ENCODE measurements around the gene MCTP2. TPM values are rescaled to one million over a fixed set of nuclear protein-coding genes. Genes with fewer than 3 reads are reported as not detected.

MCTP2 gene
- total and polyA plus RNA-seq, 2 experiments from 2014 or later, result 8.1 to 23.3 TPM

GRCh38 chr15:94348084-94348483 is 116.7 kb downstream of the MCTP2 start:
- Histone ChIP-seq H3K27me3 (no peaks in the 10 kb centered on the region), H3K36me3 (replicated peaks; ENCODE audit: insufficient read depth, low read depth) (no peaks in the 10 kb centered on the region), H3K9me2 (replicated peaks; ENCODE audit: insufficient read depth) (no peaks in the 10 kb centered on the region), H3K27ac (no peak overlapping the region), H3K4me1 (ENCODE audit: insufficient read depth) (no peaks in the 10 kb centered on the region), H3K4me3 (no peak overlapping the region), H4K20me1 (ENCODE audit: insufficient read depth, poor library complexity, severe bottlenecking) (no peaks in the 10 kb centered on the region), H3K79me2 (no peaks in the 10 kb centered on the region), H3K4me2 (no peak overlapping the region), H2AFZ (no peak overlapping the region), H3K9me3 (ENCODE audit: low read depth) (no peaks in the 10 kb centered on the region)
- TF ChIP-seq EZH2 (IDR thresholded peaks at IDR 0.05; ENCODE audit: borderline replicate concordance) (no peak), EZH2phosphoT487 (IDR thresholded peaks at IDR 0.05; ENCODE audit: low read depth, severe bottlenecking, unreplicated experiment) (no peak)
- TF ChIP-seq, protein P1, sequence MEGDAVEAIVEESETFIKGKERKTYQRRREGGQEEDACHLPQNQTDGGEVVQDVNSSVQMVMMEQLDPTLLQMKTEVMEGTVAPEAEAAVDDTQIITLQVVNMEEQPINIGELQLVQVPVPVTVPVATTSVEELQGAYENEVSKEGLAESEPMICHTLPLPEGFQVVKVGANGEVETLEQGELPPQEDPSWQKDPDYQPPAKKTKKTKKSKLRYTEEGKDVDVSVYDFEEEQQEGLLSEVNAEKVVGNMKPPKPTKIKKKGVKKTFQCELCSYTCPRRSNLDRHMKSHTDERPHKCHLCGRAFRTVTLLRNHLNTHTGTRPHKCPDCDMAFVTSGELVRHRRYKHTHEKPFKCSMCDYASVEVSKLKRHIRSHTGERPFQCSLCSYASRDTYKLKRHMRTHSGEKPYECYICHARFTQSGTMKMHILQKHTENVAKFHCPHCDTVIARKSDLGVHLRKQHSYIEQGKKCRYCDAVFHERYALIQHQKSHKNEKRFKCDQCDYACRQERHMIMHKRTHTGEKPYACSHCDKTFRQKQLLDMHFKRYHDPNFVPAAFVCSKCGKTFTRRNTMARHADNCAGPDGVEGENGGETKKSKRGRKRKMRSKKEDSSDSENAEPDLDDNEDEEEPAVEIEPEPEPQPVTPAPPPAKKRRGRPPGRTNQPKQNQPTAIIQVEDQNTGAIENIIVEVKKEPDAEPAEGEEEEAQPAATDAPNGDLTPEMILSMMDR (IDR thresholded peaks at IDR 0.05; ENCODE audit: poor library complexity), result no peak
- DNase-seq (ENCODE audit: low spot score), result no peak
- 0% methylated on average over 1 of the region's 2 CpGs for WGBS (ENCODE audit: low lambda C conversion rate, missing lambda C conversion rate)

GRCh38 chr15:94351031-94351535 is 119.7 kb downstream of the MCTP2 start:
- Histone ChIP-seq H3K9me2 (replicated peaks; ENCODE audit: insufficient read depth) (no peaks in the 10 kb centered on the region), H3K27ac (no peak overlapping the region), H3K79me2 (no peaks in the 10 kb centered on the region), H3K36me3 (replicated peaks; ENCODE audit: insufficient read depth, low read depth) (no peaks in the 10 kb centered on the region), H2AFZ (no peak overlapping the region), H3K9me3 (ENCODE audit: low read depth) (no peaks in the 10 kb centered on the region), H3K27me3 (no peaks in the 10 kb centered on the region), H4K20me1 (ENCODE audit: insufficient read depth, poor library complexity, severe bottlenecking) (no peaks in the 10 kb centered on the region), H3K4me1 (ENCODE audit: insufficient read depth) (no peaks in the 10 kb centered on the region), H3K4me3 (no peak overlapping the region), H3K4me2 (no peak overlapping the region)
- TF ChIP-seq EZH2phosphoT487 (IDR thresholded peaks at IDR 0.05; ENCODE audit: low read depth, severe bottlenecking, unreplicated experiment), result no peak
- DNase-seq (ENCODE audit: low spot score), result no peak
- 84% methylated on average over 1 of the region's 1 CpG for WGBS (ENCODE audit: low lambda C conversion rate, missing lambda C conversion rate)

GRCh38 chr15:94352636-94353487 is 121.5 kb downstream of the MCTP2 start:
- H3K9me2 ChIP-seq (replicated peaks; ENCODE audit: insufficient read depth), result no peaks in the 10 kb centered on the region
- TF ChIP-seq, protein P1 (IDR thresholded peaks at IDR 0.05; ENCODE audit: poor library complexity), result no peak
- no peak for TF ChIP-seq EZH2phosphoT487 (IDR thresholded peaks at IDR 0.05; ENCODE audit: low read depth, severe bottlenecking, unreplicated experiment)
- no peak for TF ChIP-seq EZH2 (IDR thresholded peaks at IDR 0.05; ENCODE audit: borderline replicate concordance)
- no peaks in the 10 kb centered on the region for H3K79me2 ChIP-seq
- no peaks in the 10 kb centered on the region for H3K9me3 ChIP-seq (ENCODE audit: low read depth)
- H3K4me2 ChIP-seq, result no peak overlapping the region
- 62% methylated on average over 11 of the region's 11 CpGs for WGBS (ENCODE audit: low lambda C conversion rate, missing lambda C conversion rate)
- H4K20me1 ChIP-seq (ENCODE audit: insufficient read depth, poor library complexity, severe bottlenecking), result no peaks in the 10 kb centered on the region
- DNase-seq (ENCODE audit: low spot score), result peak; percentile 22
- H3K4me1 ChIP-seq (ENCODE audit: insufficient read depth), result no peaks in the 10 kb centered on the region
- H3K27ac ChIP-seq, result no peak overlapping the region
- no peak overlapping the region for H3K4me3 ChIP-seq
- no peak overlapping the region for H2AFZ ChIP-seq
- H3K27me3 ChIP-seq, result no peaks in the 10 kb centered on the region
- no peaks in the 10 kb centered on the region for H3K36me3 ChIP-seq (replicated peaks; ENCODE audit: insufficient read depth, low read depth)

DNA sequence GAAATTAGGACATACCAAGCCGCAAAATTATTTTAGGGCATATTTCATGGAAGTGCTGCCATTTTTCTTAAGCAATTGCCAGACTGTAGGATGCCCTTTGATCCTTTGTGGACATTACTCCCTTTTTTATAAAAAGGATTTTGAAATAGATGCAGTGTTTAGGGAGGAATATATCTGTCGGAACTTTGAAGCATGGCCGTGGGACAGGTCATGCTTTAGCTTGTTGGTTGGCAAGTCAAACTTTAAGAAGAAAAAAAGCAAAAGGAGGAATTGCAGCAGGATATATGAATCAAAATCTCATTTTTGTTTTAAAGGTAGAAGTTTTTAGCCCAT is 122.1 kb downstream of the MCTP2 start:
- no peaks in the 10 kb centered on the region for H3K9me3 ChIP-seq (ENCODE audit: low read depth)
- no peak overlapping the region for H3K4me3 ChIP-seq
- TF ChIP-seq EZH2phosphoT487 (IDR thresholded peaks at IDR 0.05; ENCODE audit: low read depth, severe bottlenecking, unreplicated experiment) (no peak), EZH2 (IDR thresholded peaks at IDR 0.05; ENCODE audit: borderline replicate concordance) (no peak)
- TF ChIP-seq, protein P1 (IDR thresholded peaks at IDR 0.05; ENCODE audit: poor library complexity), result no peak
- H3K27ac ChIP-seq, result no peak overlapping the region
- DNase-seq (ENCODE audit: low spot score), result no peak
- no peaks in the 10 kb centered on the region for H3K36me3 ChIP-seq (replicated peaks; ENCODE audit: insufficient read depth, low read depth)
- H3K27me3 ChIP-seq, result no peaks in the 10 kb centered on the region
- H3K4me1 ChIP-seq (ENCODE audit: insufficient read depth), result no peaks in the 10 kb centered on the region
- H3K9me2 ChIP-seq (replicated peaks; ENCODE audit: insufficient read depth), result no peaks in the 10 kb centered on the region
- 61% methylated on average over 3 of the region's 3 CpGs for WGBS (ENCODE audit: low lambda C conversion rate, missing lambda C conversion rate)
- no peaks in the 10 kb centered on the region for H4K20me1 ChIP-seq (ENCODE audit: insufficient read depth, poor library complexity, severe bottlenecking)
- H2AFZ ChIP-seq, result no peak overlapping the region
- H3K4me2 ChIP-seq, result no peak overlapping the region
- no peaks in the 10 kb centered on the region for H3K79me2 ChIP-seq
